Keratinocyte (primary cell): ENCODE data around the gene ALG5.

Source experiments
- EZH2 ChIP-seq: IDR thresholded peaks from one replicate; pipeline ENCODE4 v1.6.1; 2012; ENCODE audit warnings: inconsistent platforms, mild to moderate bottlenecking, low read length, moderate library complexity
- TF ChIP-seq, protein P1 (sequence below), 3 experiments: IDR thresholded peaks in 1 of 3; conservative IDR thresholded peaks in 1 of 3; optimal IDR thresholded peaks in 1 of 3; 2 replicates in 2 of 3; 3 replicates in 1 of 3; pipeline versions ENCODE3 to v1.5.1; 2011; ENCODE audit warnings: low read length in 3 of 3, mild to moderate bottlenecking in 3 of 3, moderate library complexity in 2 of 3, control low read depth in 1 of 3, inconsistent platforms in 1 of 3; ENCODE audit not compliant: insufficient read depth in 2 of 3; ENCODE audit errors: extremely low read depth in 1 of 3

DNA sequence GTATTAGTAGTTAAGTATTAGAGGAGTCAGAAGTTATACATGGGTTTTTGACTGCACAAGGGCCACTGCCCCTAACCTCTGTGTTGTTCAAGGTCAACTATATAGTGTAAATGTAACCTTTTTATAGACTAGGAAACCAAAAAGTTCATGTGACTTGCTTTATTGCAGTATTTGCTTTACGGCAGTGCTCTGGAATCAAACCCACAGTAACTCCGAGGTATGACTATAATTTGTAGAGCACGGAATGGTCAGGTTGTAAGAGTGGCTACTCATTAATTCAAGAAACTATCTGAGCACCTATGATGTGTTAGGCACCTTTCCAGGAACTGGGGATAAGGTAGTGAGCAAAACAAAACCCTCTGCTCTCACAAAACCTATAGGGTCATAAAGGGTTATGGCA lies 38.1 kb upstream of the ALG5 start:
- TF ChIP-seq, protein P1, sequence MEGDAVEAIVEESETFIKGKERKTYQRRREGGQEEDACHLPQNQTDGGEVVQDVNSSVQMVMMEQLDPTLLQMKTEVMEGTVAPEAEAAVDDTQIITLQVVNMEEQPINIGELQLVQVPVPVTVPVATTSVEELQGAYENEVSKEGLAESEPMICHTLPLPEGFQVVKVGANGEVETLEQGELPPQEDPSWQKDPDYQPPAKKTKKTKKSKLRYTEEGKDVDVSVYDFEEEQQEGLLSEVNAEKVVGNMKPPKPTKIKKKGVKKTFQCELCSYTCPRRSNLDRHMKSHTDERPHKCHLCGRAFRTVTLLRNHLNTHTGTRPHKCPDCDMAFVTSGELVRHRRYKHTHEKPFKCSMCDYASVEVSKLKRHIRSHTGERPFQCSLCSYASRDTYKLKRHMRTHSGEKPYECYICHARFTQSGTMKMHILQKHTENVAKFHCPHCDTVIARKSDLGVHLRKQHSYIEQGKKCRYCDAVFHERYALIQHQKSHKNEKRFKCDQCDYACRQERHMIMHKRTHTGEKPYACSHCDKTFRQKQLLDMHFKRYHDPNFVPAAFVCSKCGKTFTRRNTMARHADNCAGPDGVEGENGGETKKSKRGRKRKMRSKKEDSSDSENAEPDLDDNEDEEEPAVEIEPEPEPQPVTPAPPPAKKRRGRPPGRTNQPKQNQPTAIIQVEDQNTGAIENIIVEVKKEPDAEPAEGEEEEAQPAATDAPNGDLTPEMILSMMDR (optimal IDR thresholded peaks at IDR 0.05 in 1 of 3, IDR thresholded peaks at IDR 0.05 in 1 of 3, conservative IDR thresholded peaks at IDR 0.05 in 1 of 3; ENCODE audit: extremely low read depth in 1 of 3, insufficient read depth in 2 of 3, low read length in 3 of 3), result no peak
- TF ChIP-seq EZH2, result no peak
